Measurements from ENCODE around the gene LTB. TPM values are rescaled to one million over a fixed set of nuclear protein-coding genes. Genes with fewer than 3 reads are reported as not detected.

LTB gene
- total and polyA plus RNA-seq, 2 experiments from 2014 or later: 4.0 to 6.0 TPM

DNA sequence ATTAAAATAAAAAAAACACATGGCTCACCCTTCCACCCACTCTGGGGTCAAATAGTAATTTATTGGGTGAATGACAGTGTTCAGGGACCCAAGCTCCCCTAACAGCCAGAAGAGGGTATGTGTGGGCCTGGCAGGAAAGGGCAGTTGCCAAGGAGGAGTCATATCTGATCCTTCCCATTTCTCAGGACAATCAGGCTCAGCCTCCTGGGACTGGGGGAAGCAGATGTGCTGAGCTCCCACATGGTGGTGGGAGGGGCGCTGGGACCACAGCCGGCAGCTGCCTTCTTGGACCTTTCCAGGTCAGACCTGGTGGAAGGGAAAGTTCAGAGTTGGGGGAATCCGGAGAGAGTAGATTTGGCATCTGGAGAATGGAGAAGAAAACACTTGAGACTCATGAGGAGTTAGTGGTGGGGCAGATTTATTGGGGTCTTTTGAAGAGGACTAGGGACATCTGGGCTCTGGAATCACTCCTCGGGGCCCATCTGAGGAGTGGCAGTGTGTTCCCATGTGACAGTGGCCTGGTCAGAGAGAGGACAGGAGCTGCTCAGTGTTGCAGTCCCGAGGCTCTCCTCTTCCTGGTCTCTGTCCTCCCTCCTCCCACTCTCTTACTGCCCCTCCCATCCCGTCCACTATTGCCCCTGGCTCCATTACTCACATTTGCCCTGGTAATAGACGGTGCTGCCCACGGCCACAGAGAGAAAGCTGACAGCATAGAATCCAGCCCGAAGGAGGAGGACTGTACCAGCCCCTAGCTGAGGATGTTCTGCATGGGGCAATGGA, 6.8 kb upstream of the LTB start:
- Histone ChIP-seq H3K79me2 (no peaks in the 10 kb centered on the region), H3K4me3 (no peak overlapping the region)

DNA sequence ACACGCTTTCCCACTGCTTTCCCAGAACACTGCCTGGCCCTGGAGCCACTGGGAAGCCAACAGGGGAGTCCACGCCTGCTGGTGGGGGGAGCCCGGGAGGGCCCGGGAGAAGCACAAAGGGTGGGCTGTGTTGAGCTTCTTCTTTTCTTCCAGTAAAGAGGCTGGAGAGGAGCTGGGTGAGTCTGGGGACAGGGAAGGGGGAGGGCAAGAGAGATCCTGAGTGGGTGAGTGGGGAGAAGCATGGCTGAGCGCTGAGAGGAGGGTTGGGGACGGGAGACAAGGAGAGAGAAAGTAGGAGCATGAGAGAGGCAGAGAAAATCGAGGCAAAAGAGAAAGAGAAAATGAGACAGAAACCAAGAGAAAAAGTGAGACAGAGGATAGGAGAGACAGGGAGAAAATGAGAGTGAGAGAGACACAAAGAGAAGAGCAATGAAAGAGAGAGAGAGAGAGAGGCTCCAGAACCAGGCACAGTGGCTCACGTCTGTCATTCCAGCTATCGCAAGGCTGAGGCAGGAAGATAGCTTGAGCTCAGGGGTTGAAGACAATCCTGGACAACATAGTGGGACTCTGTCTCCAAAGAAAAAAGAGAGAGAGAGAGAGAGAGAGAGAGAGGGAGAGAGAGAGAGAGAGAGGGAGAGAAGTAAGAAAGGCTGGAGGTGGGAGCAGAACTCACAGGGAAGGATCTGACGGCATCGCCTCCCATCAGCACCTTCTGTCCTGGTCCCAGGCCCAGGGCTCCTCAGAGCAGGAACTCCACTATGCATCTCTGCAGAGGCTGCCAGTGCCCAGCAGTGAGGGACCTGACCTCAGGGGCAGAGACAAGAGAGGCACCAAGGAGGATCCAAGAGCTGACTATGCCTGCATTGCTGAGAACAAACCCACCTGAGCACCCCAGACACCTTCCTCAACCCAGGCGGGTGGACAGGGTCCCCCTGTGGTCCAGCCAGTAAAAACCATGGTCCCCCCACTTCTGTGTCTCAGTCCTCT, 5.9 kb upstream of the LTB start:
- Histone ChIP-seq H3K9me2 (replicated peaks; ENCODE audit: insufficient read depth) (no peaks in the 10 kb centered on the region), H3K27me3 (no peaks in the 10 kb centered on the region), H3K9me3 (ENCODE audit: low read depth) (no peaks in the 10 kb centered on the region), H2AFZ (no peak overlapping the region), H4K20me1 (ENCODE audit: insufficient read depth, poor library complexity, severe bottlenecking) (no peaks in the 10 kb centered on the region), H3K36me3 (replicated peaks; ENCODE audit: insufficient read depth, low read depth) (no peaks in the 10 kb centered on the region), H3K4me3 (no peak overlapping the region), H3K79me2 (no peaks in the 10 kb centered on the region), H3K4me2 (no peak overlapping the region), H3K27ac (no peak overlapping the region), H3K4me1 (ENCODE audit: insufficient read depth) (no peaks in the 10 kb centered on the region)
- no peak for DNase-seq (ENCODE audit: low spot score)
- TF ChIP-seq, protein P1, sequence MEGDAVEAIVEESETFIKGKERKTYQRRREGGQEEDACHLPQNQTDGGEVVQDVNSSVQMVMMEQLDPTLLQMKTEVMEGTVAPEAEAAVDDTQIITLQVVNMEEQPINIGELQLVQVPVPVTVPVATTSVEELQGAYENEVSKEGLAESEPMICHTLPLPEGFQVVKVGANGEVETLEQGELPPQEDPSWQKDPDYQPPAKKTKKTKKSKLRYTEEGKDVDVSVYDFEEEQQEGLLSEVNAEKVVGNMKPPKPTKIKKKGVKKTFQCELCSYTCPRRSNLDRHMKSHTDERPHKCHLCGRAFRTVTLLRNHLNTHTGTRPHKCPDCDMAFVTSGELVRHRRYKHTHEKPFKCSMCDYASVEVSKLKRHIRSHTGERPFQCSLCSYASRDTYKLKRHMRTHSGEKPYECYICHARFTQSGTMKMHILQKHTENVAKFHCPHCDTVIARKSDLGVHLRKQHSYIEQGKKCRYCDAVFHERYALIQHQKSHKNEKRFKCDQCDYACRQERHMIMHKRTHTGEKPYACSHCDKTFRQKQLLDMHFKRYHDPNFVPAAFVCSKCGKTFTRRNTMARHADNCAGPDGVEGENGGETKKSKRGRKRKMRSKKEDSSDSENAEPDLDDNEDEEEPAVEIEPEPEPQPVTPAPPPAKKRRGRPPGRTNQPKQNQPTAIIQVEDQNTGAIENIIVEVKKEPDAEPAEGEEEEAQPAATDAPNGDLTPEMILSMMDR (IDR thresholded peaks at IDR 0.05; ENCODE audit: poor library complexity): no peak
- no peak for TF ChIP-seq EZH2 (IDR thresholded peaks at IDR 0.05; ENCODE audit: borderline replicate concordance)
- no peak for TF ChIP-seq EZH2phosphoT487 (IDR thresholded peaks at IDR 0.05; ENCODE audit: low read depth, severe bottlenecking, unreplicated experiment)
- 80% methylated on average over 12 of the region's 12 CpGs for WGBS (ENCODE audit: low lambda C conversion rate, missing lambda C conversion rate)

More for the DNA sequence above, 6.8 kb upstream of the LTB start:
- H3K27me3 ChIP-seq: no peaks in the 10 kb centered on the region
- no peak overlapping the region for H3K4me2 ChIP-seq
- no peak for DNase-seq (ENCODE audit: low spot score)
- no peak overlapping the region for H3K27ac ChIP-seq
- H3K9me2 ChIP-seq (replicated peaks; ENCODE audit: insufficient read depth): no peaks in the 10 kb centered on the region
- H4K20me1 ChIP-seq (ENCODE audit: insufficient read depth, poor library complexity, severe bottlenecking): no peaks in the 10 kb centered on the region
- H3K4me1 ChIP-seq (ENCODE audit: insufficient read depth): no peaks in the 10 kb centered on the region
- no peaks in the 10 kb centered on the region for H3K36me3 ChIP-seq (replicated peaks; ENCODE audit: insufficient read depth, low read depth)
- no peaks in the 10 kb centered on the region for H3K9me3 ChIP-seq (ENCODE audit: low read depth)
- TF ChIP-seq EZH2 (IDR thresholded peaks at IDR 0.05; ENCODE audit: borderline replicate concordance) (no peak), EZH2phosphoT487 (IDR thresholded peaks at IDR 0.05; ENCODE audit: low read depth, severe bottlenecking, unreplicated experiment) (no peak)
- TF ChIP-seq, protein P1 (IDR thresholded peaks at IDR 0.05; ENCODE audit: poor library complexity): no peak
- H2AFZ ChIP-seq: no peak overlapping the region
- WGBS (ENCODE audit: low lambda C conversion rate, missing lambda C conversion rate): 64% methylated on average over 9 of the region's 9 CpGs

DNA sequence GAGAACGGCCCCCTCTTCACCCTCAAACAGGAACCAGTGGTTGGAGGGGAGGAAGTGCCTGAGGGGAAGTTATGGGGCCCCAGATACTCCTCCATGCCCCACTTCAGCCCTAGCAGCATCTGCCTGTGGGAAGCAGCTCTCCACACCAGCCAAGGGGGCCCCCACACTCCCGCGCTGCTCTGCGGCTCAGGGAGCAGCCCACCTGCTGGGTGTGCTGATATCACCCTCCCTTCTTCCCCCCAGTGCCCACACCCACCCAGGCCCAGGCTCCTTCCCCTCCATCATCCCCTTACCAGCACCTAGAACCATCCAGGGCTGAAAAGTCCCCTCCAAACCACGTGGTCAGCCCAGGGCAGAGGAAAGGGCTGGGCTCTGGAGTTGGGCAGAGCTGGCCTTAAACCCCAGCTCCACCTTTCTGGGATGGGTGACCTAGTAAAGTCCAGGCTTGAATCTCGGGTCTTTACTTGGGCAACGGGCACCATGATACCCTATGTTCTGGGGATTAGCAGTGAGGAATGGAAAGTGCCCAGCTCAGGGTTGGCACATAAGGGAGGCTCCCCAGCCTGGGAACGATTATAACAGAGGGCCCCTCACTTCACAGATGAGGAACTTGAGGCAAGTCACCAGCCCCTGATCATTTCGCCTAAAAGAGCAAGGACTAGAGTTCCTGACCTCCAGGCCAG, 4.5 kb upstream of the LTB start:
- TF ChIP-seq EZH2 (IDR thresholded peaks at IDR 0.05; ENCODE audit: borderline replicate concordance) (no peak), EZH2phosphoT487 (IDR thresholded peaks at IDR 0.05; ENCODE audit: low read depth, severe bottlenecking, unreplicated experiment) (no peak)
- TF ChIP-seq, protein P1 (IDR thresholded peaks at IDR 0.05; ENCODE audit: poor library complexity): no peak
- Histone ChIP-seq H3K4me3 (no peak overlapping the region), H3K36me3 (replicated peaks; ENCODE audit: insufficient read depth, low read depth) (no peaks in the 10 kb centered on the region), H3K79me2 (no peaks in the 10 kb centered on the region), H3K9me2 (replicated peaks; ENCODE audit: insufficient read depth) (no peaks in the 10 kb centered on the region), H3K27ac (no peak overlapping the region), H3K9me3 (ENCODE audit: low read depth) (no peaks in the 10 kb centered on the region), H3K27me3 (no peaks in the 10 kb centered on the region), H3K4me1 (ENCODE audit: insufficient read depth) (no peaks in the 10 kb centered on the region), H3K4me2 (no peak overlapping the region), H4K20me1 (ENCODE audit: insufficient read depth, poor library complexity, severe bottlenecking) (no peaks in the 10 kb centered on the region), H2AFZ (no peak overlapping the region)
- DNase-seq (ENCODE audit: low spot score): no peak
- whole genome bisulfite sequencing (ENCODE audit: low lambda C conversion rate, missing lambda C conversion rate): 83% methylated on average over 7 of the region's 9 CpGs

Data from hepatocyte (in vitro differentiated cells).